Erythroblast (primary cell): ENCODE measurements around the gene PIWIL4.
A peak's percentile ranks its signal among the peaks of the same experiment; 100 is the strongest.

Source experiments
- DNase-seq, 2 experiments: peaks; one replicate each; lab custom pipeline; 2025; lab: John Stamatoyannopoulos, UW
- GATA1 ChIP-seq: IDR thresholded peaks from 2 replicates; pipeline ENCODE4 v1.6.1; 2011; ENCODE audit warnings: low read depth, mild to moderate bottlenecking, control low read depth, low read length, moderate library complexity
- POLR2A ChIP-seq: IDR thresholded peaks from 2 replicates; pipeline ENCODE4 v1.6.1; 2011; ENCODE audit warnings: mild to moderate bottlenecking, low read length

PIWIL4 gene

GRCh38 chr11:94567181-94567670, at the start of gene PIWIL4:
Gene PIWIL4, plus strand, starts transcription at chr11:94567368. Its CDS starts 151 bp downstream, at chr11:94567519.
- TF ChIP-seq GATA1 (no peak), POLR2A (no peak)
- DNase-seq, result no peak

GRCh38 chr11:94518300-94518699, 48.9 kb upstream of the PIWIL4 start:
- TF ChIP-seq POLR2A (no peak), GATA1 (no peak)
- DNase-seq, result no peak

GRCh38 chr11:94519478-94520084, 47.6 kb upstream of the PIWIL4 start:
- DNase-seq, result peak; percentile 14 to 48
- TF ChIP-seq POLR2A (no peak), GATA1 (no peak)

- TF ChIP-seq GATA1 (no peak), POLR2A (no peak)
- peak in 1 of 2 experiments; percentile 5 for DNase-seq
These were observed 45.5 kb upstream of the PIWIL4 start for GRCh38 chr11:94521684-94522083.

GRCh38 chr11:94524341-94524740, 42.8 kb upstream of the PIWIL4 start:
- DNase-seq, result no peak
- TF ChIP-seq GATA1 (no peak), POLR2A (no peak)

GRCh38 chr11:94525546-94526324, 41.4 kb upstream of the PIWIL4 start:
- no peak for TF ChIP-seq POLR2A
- TF ChIP-seq GATA1, result no peak
- no peak for DNase-seq

GRCh38 chr11:94526645-94527438, 40.3 kb upstream of the PIWIL4 start:
- TF ChIP-seq GATA1 (no peak), POLR2A (no peak)
- no peak for DNase-seq

GRCh38 chr11:94528551-94528950, 38.6 kb upstream of the PIWIL4 start:
- DNase-seq, result no peak
- TF ChIP-seq POLR2A (no peak), GATA1 (no peak)

- no peak for TF ChIP-seq POLR2A
- no peak for TF ChIP-seq GATA1
- no peak for DNase-seq
These were observed 35.0 kb upstream of the PIWIL4 start for GRCh38 chr11:94532211-94532610.

- no peak for DNase-seq
- no peak for TF ChIP-seq POLR2A
- no peak for TF ChIP-seq GATA1
These were observed 34.0 kb upstream of the PIWIL4 start for GRCh38 chr11:94533206-94533605.

- TF ChIP-seq POLR2A (no peak), GATA1 (no peak)
- DNase-seq, result peak in 1 of 2 experiments; percentile 9
These were observed 33.2 kb upstream of the PIWIL4 start for GRCh38 chr11:94533696-94534630.

- no peak for TF ChIP-seq GATA1
- TF ChIP-seq POLR2A, result no peak
- DNase-seq, result no peak
These were observed 30.8 kb upstream of the PIWIL4 start for GRCh38 chr11:94536386-94536785.
